ENCODE measurements around the gene CASK.
A peak's percentile ranks its signal among the peaks of the same experiment; 100 is the strongest.

Gene CASK

GRCh38 chrX:41580423-41581064, 342.8 kb downstream of the CASK start:
- DNase-seq (ENCODE audit: low read depth), result no peak
- no peak for TF ChIP-seq CTCF (conservative IDR thresholded peaks at IDR 0.05; ENCODE audit: low read depth, low read length)
- no peak overlapping the region for H3K4me3 ChIP-seq (ENCODE audit: low read length)

GRCh38 chrX:41563876-41564275, 359.5 kb downstream of the CASK start:
- TF ChIP-seq CTCF (conservative IDR thresholded peaks at IDR 0.05; ENCODE audit: low read depth, low read length), result no peak
- no peak for DNase-seq (ENCODE audit: low read depth)
- no peak overlapping the region for H3K4me3 ChIP-seq (ENCODE audit: low read length)

- no peak for TF ChIP-seq CTCF (conservative IDR thresholded peaks at IDR 0.05; ENCODE audit: low read depth, low read length)
- DNase-seq (ENCODE audit: low read depth), result peak; percentile 43
- no peak overlapping the region for H3K4me3 ChIP-seq (ENCODE audit: low read length)
Observed at GRCh38 chrX:41561045-41561444, 362.3 kb downstream of the CASK start.

- no peak overlapping the region for H3K4me3 ChIP-seq (ENCODE audit: low read length)
- no peak for TF ChIP-seq CTCF (conservative IDR thresholded peaks at IDR 0.05; ENCODE audit: low read depth, low read length)
- peak; percentile 15 for DNase-seq (ENCODE audit: low read depth)
Observed at GRCh38 chrX:41559235-41560052, 363.9 kb downstream of the CASK start.

- peak; percentile 37 for TF ChIP-seq CTCF (conservative IDR thresholded peaks at IDR 0.05; ENCODE audit: low read depth, low read length)
- no peak for DNase-seq (ENCODE audit: low read depth)
- no peak overlapping the region for H3K4me3 ChIP-seq (ENCODE audit: low read length)
Observed at GRCh38 chrX:41558531-41558930, 364.8 kb downstream of the CASK start.

- TF ChIP-seq CTCF (conservative IDR thresholded peaks at IDR 0.05; ENCODE audit: low read depth, low read length), result no peak
- no peak overlapping the region for H3K4me3 ChIP-seq (ENCODE audit: low read length)
- DNase-seq (ENCODE audit: low read depth), result no peak
Observed at GRCh38 chrX:41556958-41557357, 366.4 kb downstream of the CASK start.

- DNase-seq (ENCODE audit: low read depth), result no peak
- no peak for TF ChIP-seq CTCF (conservative IDR thresholded peaks at IDR 0.05; ENCODE audit: low read depth, low read length)
- H3K4me3 ChIP-seq (ENCODE audit: low read length), result no peak overlapping the region
Observed at GRCh38 chrX:41553688-41554087, 369.7 kb downstream of the CASK start.

Measured in retinal pigment epithelial cell (primary cell).